Mesothelial cell of epicardium (in vitro differentiated cells): Measurements from ENCODE around the gene CORIN. TPM values are rescaled to one million over a fixed set of nuclear protein-coding genes. Genes with fewer than 3 reads are reported as not detected.
"Not testable (repeated sequence)": the region's sequence is repeated elsewhere in the genome, so short reads cannot be mapped to it uniquely, and the experiment has no call there.

ENCODE experiments used
- DNase-seq, 2 experiments: peaks; one replicate each; pipeline ENCODE4 v3.0.0; 2021; ENCODE audit warnings: low spot score in 2 of 2; ENCODE audit not compliant: unreplicated experiment in 2 of 2
- H3K27ac Mint-ChIP-seq: 2 replicates; pipeline ENCODE4 v1.8.0; 2021; ENCODE audit warnings: mixed read lengths
- H3K27me3 Mint-ChIP-seq: 2 replicates; pipeline ENCODE4 v1.8.0; 2021; ENCODE audit warnings: low read depth, mixed read lengths
- H3K36me3 Mint-ChIP-seq: 2 replicates; pipeline ENCODE4 v1.8.0; 2021; ENCODE audit warnings: mixed read lengths
- H3K4me1 Mint-ChIP-seq: 2 replicates; pipeline ENCODE4 v1.8.0; 2021; ENCODE audit warnings: mixed read lengths
- H3K4me3 Mint-ChIP-seq: 2 replicates; pipeline ENCODE4 v1.8.0; 2021; ENCODE audit warnings: mild to moderate bottlenecking, moderate library complexity, mixed read lengths
- H3K9me3 Mint-ChIP-seq: 2 replicates; pipeline ENCODE4 v1.8.0; 2021; ENCODE audit warnings: mixed read lengths
- CTCF ChIP-seq: fragments of 200-600 bp; sonication (generic); IDR thresholded peaks from one replicate; pipeline ENCODE4 v1.5.0; 2021; ENCODE audit warnings: antibody characterized with exemption; ENCODE audit not compliant: unreplicated experiment
- total RNA-seq: library from RNA; stranded (reverse); gene quantifications from 3 replicates; pipeline ENCODE4 v1.2.1, GENCODE V29; 2021

Gene CORIN
- total RNA-seq, 1 donor from 2014 or later, result 1.5 TPM

GRCh38 chr4:47695260-47695659 lies 142.6 kb downstream of the CORIN start:
- H3K4me3 Mint-ChIP-seq, result no peak overlapping the region
- DNase-seq, result no peak
- H3K9me3 Mint-ChIP-seq, result no peaks in the 10 kb centered on the region
- H3K36me3 Mint-ChIP-seq, result no peaks in the 10 kb centered on the region
- no peak for TF ChIP-seq CTCF
- no peaks in the 10 kb centered on the region for H3K27me3 Mint-ChIP-seq
- no peak overlapping the region for H3K27ac Mint-ChIP-seq
- peaks cover 23% of the 10 kb centered on the region for H3K4me1 Mint-ChIP-seq

GRCh38 chr4:47694322-47694721 lies 143.5 kb downstream of the CORIN start:
- TF ChIP-seq CTCF, result no peak
- Mint-ChIP-seq H3K4me1 (peaks cover 23% of the 10 kb centered on the region), H3K27ac (no peak overlapping the region), H3K36me3 (no peaks in the 10 kb centered on the region), H3K4me3 (no peak overlapping the region), H3K27me3 (no peaks in the 10 kb centered on the region), H3K9me3 (no peaks in the 10 kb centered on the region)
- no peak for DNase-seq

GRCh38 chr4:47692691-47693090 lies 145.2 kb downstream of the CORIN start:
- H3K27me3 Mint-ChIP-seq, result no peaks in the 10 kb centered on the region
- no peak overlapping the region for H3K27ac Mint-ChIP-seq

GRCh38 chr4:47691757-47692383 lies 146.0 kb downstream of the CORIN start:
- not testable (repeated sequence) for H3K36me3 Mint-ChIP-seq, H3K27ac Mint-ChIP-seq, H3K27me3 Mint-ChIP-seq, H3K9me3 Mint-ChIP-seq, DNase-seq, H3K4me3 Mint-ChIP-seq
- H3K4me1 Mint-ChIP-seq, result peaks cover 23% of the 10 kb centered on the region

More at GRCh38 chr4:47692691-47693090, 145.2 kb downstream of the CORIN start:
- Mint-ChIP-seq H3K4me3 (no peak overlapping the region), H3K36me3 (no peaks in the 10 kb centered on the region), H3K4me1 (peaks cover 23% of the 10 kb centered on the region), H3K9me3 (no peaks in the 10 kb centered on the region)
- TF ChIP-seq CTCF, result no peak
- no peak for DNase-seq

GRCh38 chr4:47690611-47691010 lies 147.3 kb downstream of the CORIN start:
- H3K4me1 Mint-ChIP-seq, result peaks cover 23% of the 10 kb centered on the region
- H3K4me3 Mint-ChIP-seq, result no peak overlapping the region
- no peak for DNase-seq
- no peaks in the 10 kb centered on the region for H3K27me3 Mint-ChIP-seq
- H3K9me3 Mint-ChIP-seq, result no peaks in the 10 kb centered on the region
- no peaks in the 10 kb centered on the region for H3K36me3 Mint-ChIP-seq
- H3K27ac Mint-ChIP-seq, result no peak overlapping the region
- TF ChIP-seq CTCF, result no peak

- TF ChIP-seq CTCF, result peak; percentile 41
- peaks cover 4% of the 10 kb centered on the region for H3K9me3 Mint-ChIP-seq
- no peak overlapping the region for H3K4me3 Mint-ChIP-seq
- peak in 1 of 2 experiments; percentile 47 for DNase-seq
- no peaks in the 10 kb centered on the region for H3K36me3 Mint-ChIP-seq
- H3K27ac Mint-ChIP-seq, result no peak overlapping the region
- no peaks in the 10 kb centered on the region for H3K4me1 Mint-ChIP-seq
- H3K27me3 Mint-ChIP-seq, result peaks cover 1% of the 10 kb centered on the region
These were observed 151.5 kb downstream of the CORIN start for GRCh38 chr4:47686294-47686872.
